SK-N-SH (cell line): Measurements from ENCODE around the gene MAMLD1. TPM values are rescaled to one million over a fixed set of nuclear protein-coding genes. Genes with fewer than 3 reads are reported as not detected.

ENCODE experiments used
- CTCF ChIA-PET: fragments of 300-600, 350-600 bp; formaldehyde crosslinking; extraction: SDS; loops from one replicate; lab custom pipeline; 2021; lab: Yijun Ruan, JAX
- POLR2A ChIA-PET: fragments of 350-600 bp; sonication (Branson Sonifier 250); formaldehyde crosslinking; extraction: SDS; loops from one replicate; lab custom pipeline; 2020; ENCODE audit warnings: antibody characterized with exemption, inconsistent platforms; lab: Yijun Ruan, JAX
- DNase-seq: peaks from one replicate; pipeline ENCODE4 v3.0.0; 2012
- H2AFZ ChIP-seq: fragments of 200-600 bp; sonication (generic); 2 replicates; pipeline ENCODE4 v1.8.1; 2016; ENCODE audit warnings: antibody characterized with exemption, mild to moderate bottlenecking, low read depth
- H3F3A ChIP-seq: fragments of 200-600 bp; sonication (generic); replicated peaks from 2 replicates; pipeline ENCODE3; 2016; ENCODE audit warnings: antibody characterized with exemption, mild to moderate bottlenecking; ENCODE audit not compliant: insufficient read depth
- H3K27ac ChIP-seq, 2 experiments: fragments of 200-500 bp in 1 of 2; fragments of 200-600 bp in 1 of 2; sonication (Bioruptor generic) in 1 of 2; sonication (generic), shearing (Covaris generic) in 1 of 2; 2 replicates each; pipeline versions ENCODE4 v1.5.1 to v1.6.1; 2014 to 2016; ENCODE audit warnings: low read depth in 2 of 2, inconsistent platforms in 1 of 2, low read length in 1 of 2, mild to moderate bottlenecking in 1 of 2, mixed read lengths in 1 of 2
- H3K27me3 ChIP-seq: fragments of 200-600 bp; sonication (generic), shearing (Covaris generic); 2 replicates; pipeline ENCODE4 v1.6.1; 2016; ENCODE audit warnings: mixed run types; ENCODE audit not compliant: insufficient read depth
- H3K36me3 ChIP-seq, 2 experiments: fragments of 200-500 bp in 1 of 2; fragments of 200-600 bp in 1 of 2; sonication (Bioruptor generic) in 1 of 2; sonication (generic) in 1 of 2; replicated peaks in 1 of 2; 2 replicates each; pipeline versions ENCODE3 to v1.5.1; 2014 to 2016; ENCODE audit warnings: low read length in 1 of 2, mild to moderate bottlenecking in 1 of 2; ENCODE audit not compliant: insufficient read depth in 2 of 2, control insufficient read depth in 1 of 2
- H3K4me1 ChIP-seq, 2 experiments: fragments of 200-500 bp in 1 of 2; fragments of 200-600 bp in 1 of 2; sonication (Bioruptor generic) in 1 of 2; sonication (generic), shearing (Covaris generic) in 1 of 2; 2 replicates each; pipeline versions ENCODE4 v1.5.1 to v1.6.1; 2014 to 2016; ENCODE audit warnings: low read depth in 1 of 2, low read length in 1 of 2, mixed run types in 1 of 2; ENCODE audit not compliant: insufficient read depth in 2 of 2, control insufficient read depth in 1 of 2
- H3K4me2 ChIP-seq: fragments of 200-600 bp; sonication (generic), shearing (Covaris generic); 2 replicates; pipeline ENCODE4 v1.6.1; 2017; ENCODE audit warnings: mixed run types
- H3K4me3 ChIP-seq, 2 experiments: fragments of 200-500 bp in 1 of 2; fragments of 200-600 bp in 1 of 2; sonication (Bioruptor generic) in 1 of 2; sonication (generic), shearing (Covaris generic) in 1 of 2; 2 replicates each; pipeline versions ENCODE4 v1.5.1 to v1.8.1; 2014 to 2016; ENCODE audit warnings: low read depth in 2 of 2, inconsistent platforms in 1 of 2, low read length in 1 of 2, mild to moderate bottlenecking in 1 of 2, mixed read lengths in 1 of 2, moderate library complexity in 1 of 2
- H3K79me2 ChIP-seq: fragments of 200-600 bp; sonication (generic); 2 replicates; pipeline ENCODE4 v1.8.1; 2017; ENCODE audit warnings: mild to moderate bottlenecking; ENCODE audit not compliant: insufficient read depth
- H3K9ac ChIP-seq: fragments of 200-600 bp; sonication (generic); 2 replicates; pipeline ENCODE4 v1.6.1; 2017; ENCODE audit warnings: mixed run types
- H3K9me2 ChIP-seq: fragments of 200-600 bp; sonication (generic); 2 replicates; pipeline ENCODE4 v1.6.1; 2017; ENCODE audit warnings: mixed run types
- H3K9me3 ChIP-seq: fragments of 200-600 bp; sonication (generic); 2 replicates; pipeline ENCODE4 v1.6.1; 2017; ENCODE audit warnings: mixed run types, mild to moderate bottlenecking, moderate library complexity
- H4K20me1 ChIP-seq: fragments of 200-600 bp; sonication (generic); 2 replicates; pipeline ENCODE4 v1.6.1; 2017; ENCODE audit warnings: mild to moderate bottlenecking, mixed run types; ENCODE audit not compliant: insufficient read depth
- EZH2phosphoT487 ChIP-seq: fragments of 200-600 bp; sonication (generic); IDR thresholded peaks from 2 replicates; pipeline ENCODE4 v1.6.1; 2017; ENCODE audit warnings: low read depth, mixed run types, mild to moderate bottlenecking, antibody characterized with exemption, moderate library complexity, borderline replicate concordance
- GATA2 ChIP-seq: sonication (generic); formaldehyde crosslinking; IDR thresholded peaks from 2 replicates; pipeline ENCODE4 v1.5.0; 2020; ENCODE audit warnings: mild to moderate bottlenecking, missing genetic modification reagents
- NRF1 ChIP-seq: IDR thresholded peaks from 2 replicates; pipeline ENCODE4 v1.6.1; 2012; ENCODE audit warnings: low read depth, mild to moderate bottlenecking, low read length
- RFX5 ChIP-seq: IDR thresholded peaks from 2 replicates; pipeline ENCODE4 v1.6.1; 2012; ENCODE audit warnings: mild to moderate bottlenecking, improper control_type of control experiment, low read length
- SIN3A ChIP-seq: IDR thresholded peaks from 2 replicates; pipeline ENCODE4 v1.6.1; 2012; ENCODE audit warnings: low read depth, mild to moderate bottlenecking, low read length, moderate library complexity, borderline replicate concordance
- TAF1 ChIP-seq: IDR thresholded peaks from 2 replicates; pipeline ENCODE4 v1.6.1; 2012; ENCODE audit warnings: low read depth, mild to moderate bottlenecking, low read length, moderate library complexity, borderline replicate concordance
- WGBS: methylation state at CpG from one replicate; pipeline ENCODE4 v1.1.6; 2017; ENCODE audit warnings: low lambda C conversion rate; 5-methylcytosine and 5-hydroxymethylcytosine counted together
- polyA plus RNA-seq, 3 experiments: library from polyadenylated mRNA; depleted of rRNA; stranded (reverse); fragments of >200 nt; gene quantifications; 2 replicates each; pipeline ENCODE4 v1.2.3, GENCODE V29; 2012
- TF ChIP-seq, protein P1 (sequence below): IDR thresholded peaks from 2 replicates; pipeline ENCODE4 v1.6.1; 2012; ENCODE audit warnings: mild to moderate bottlenecking, low read depth, low read length, moderate library complexity

MAMLD1 gene
- polyA plus RNA-seq, 1 of the 3 experiments (the other 2 are of a cell fraction) = 4.4 TPM

GRCh38 chrX:150352581-150352980, 10.5 kb upstream of the MAMLD1 start:
- 46% methylated on average over 4 of the region's 4 CpGs for WGBS
- H3K9me3 ChIP-seq = no peaks in the 10 kb centered on the region
- no peaks in the 10 kb centered on the region for H4K20me1 ChIP-seq
- H3K9ac ChIP-seq = no peak overlapping the region
- no peaks in the 10 kb centered on the region for H3K27me3 ChIP-seq
- no peak overlapping the region for H3K27ac ChIP-seq
- no peaks in the 10 kb centered on the region for H3K36me3 ChIP-seq
- no peaks in the 10 kb centered on the region for H3F3A ChIP-seq
- ChIA-PET POLR2A (no interaction called here), CTCF (no interaction called here)
- H3K4me3 ChIP-seq = no peak overlapping the region
- H2AFZ ChIP-seq = no peak overlapping the region
- no peaks in the 10 kb centered on the region for H3K79me2 ChIP-seq
- H3K9me2 ChIP-seq = no peaks in the 10 kb centered on the region
- no peak for DNase-seq
- no peaks in the 10 kb centered on the region for H3K4me1 ChIP-seq
- H3K4me2 ChIP-seq = no peak overlapping the region
- TF ChIP-seq EZH2phosphoT487 = no peak
- TF ChIP-seq, all 33 proteins: peak for 0

GRCh38 chrX:150355913-150356312, 7.2 kb upstream of the MAMLD1 start:
- no peaks in the 10 kb centered on the region for H3K79me2 ChIP-seq
- H2AFZ ChIP-seq = no peak overlapping the region
- H3K9ac ChIP-seq = no peak overlapping the region
- ChIA-PET CTCF (interaction anchor here (0.9 kb wide), 1 partner anchor 10 kb away, joined by 3 read pairs; no protein-coding TSS in a partner anchor), POLR2A (no interaction called here)
- H3F3A ChIP-seq = no peaks in the 10 kb centered on the region
- no peaks in the 10 kb centered on the region for H3K36me3 ChIP-seq
- H3K27me3 ChIP-seq = no peaks in the 10 kb centered on the region
- H3K9me2 ChIP-seq = no peaks in the 10 kb centered on the region
- no peak for DNase-seq
- TF ChIP-seq GATA2 (CRISPR knock-in tag) = no peak
- TF ChIP-seq RFX5 = no peak
- TF ChIP-seq SIN3A = no peak
- H3K4me2 ChIP-seq = no peak overlapping the region
- H4K20me1 ChIP-seq = no peaks in the 10 kb centered on the region
- no peaks in the 10 kb centered on the region for H3K4me1 ChIP-seq
- H3K27ac ChIP-seq = no peak overlapping the region
- H3K4me3 ChIP-seq = no peak overlapping the region
- WGBS = 45% methylated on average over 3 of the region's 3 CpGs
- no peaks in the 10 kb centered on the region for H3K9me3 ChIP-seq

DNA sequence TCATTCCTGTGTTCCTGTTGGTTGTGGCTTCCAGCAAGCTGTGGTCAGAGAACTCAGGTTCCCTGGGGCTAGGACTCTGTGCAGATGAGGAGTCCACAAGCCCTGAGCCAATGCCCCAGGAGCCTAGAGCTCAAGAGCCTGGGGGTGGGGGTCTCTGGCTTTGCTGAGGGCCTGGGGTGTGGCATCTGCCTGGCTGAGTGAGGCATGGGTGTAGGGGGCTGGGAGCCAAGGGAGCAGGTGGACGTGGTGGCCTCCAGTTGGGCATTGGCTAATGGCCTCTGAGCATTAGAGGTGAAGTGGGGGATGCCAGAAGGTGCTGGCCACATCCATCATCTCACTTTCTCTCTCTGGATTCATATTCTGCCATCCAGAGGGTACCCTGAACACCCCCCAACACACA, 5.3 kb upstream of the MAMLD1 start:
- DNase-seq = no peak
- POLR2A ChIA-PET = no interaction called here

More for the DNA sequence above, 5.3 kb upstream of the MAMLD1 start:
- no peak overlapping the region for H2AFZ ChIP-seq
- no peaks in the 10 kb centered on the region for H3K9me3 ChIP-seq
- TF ChIP-seq, protein P1, sequence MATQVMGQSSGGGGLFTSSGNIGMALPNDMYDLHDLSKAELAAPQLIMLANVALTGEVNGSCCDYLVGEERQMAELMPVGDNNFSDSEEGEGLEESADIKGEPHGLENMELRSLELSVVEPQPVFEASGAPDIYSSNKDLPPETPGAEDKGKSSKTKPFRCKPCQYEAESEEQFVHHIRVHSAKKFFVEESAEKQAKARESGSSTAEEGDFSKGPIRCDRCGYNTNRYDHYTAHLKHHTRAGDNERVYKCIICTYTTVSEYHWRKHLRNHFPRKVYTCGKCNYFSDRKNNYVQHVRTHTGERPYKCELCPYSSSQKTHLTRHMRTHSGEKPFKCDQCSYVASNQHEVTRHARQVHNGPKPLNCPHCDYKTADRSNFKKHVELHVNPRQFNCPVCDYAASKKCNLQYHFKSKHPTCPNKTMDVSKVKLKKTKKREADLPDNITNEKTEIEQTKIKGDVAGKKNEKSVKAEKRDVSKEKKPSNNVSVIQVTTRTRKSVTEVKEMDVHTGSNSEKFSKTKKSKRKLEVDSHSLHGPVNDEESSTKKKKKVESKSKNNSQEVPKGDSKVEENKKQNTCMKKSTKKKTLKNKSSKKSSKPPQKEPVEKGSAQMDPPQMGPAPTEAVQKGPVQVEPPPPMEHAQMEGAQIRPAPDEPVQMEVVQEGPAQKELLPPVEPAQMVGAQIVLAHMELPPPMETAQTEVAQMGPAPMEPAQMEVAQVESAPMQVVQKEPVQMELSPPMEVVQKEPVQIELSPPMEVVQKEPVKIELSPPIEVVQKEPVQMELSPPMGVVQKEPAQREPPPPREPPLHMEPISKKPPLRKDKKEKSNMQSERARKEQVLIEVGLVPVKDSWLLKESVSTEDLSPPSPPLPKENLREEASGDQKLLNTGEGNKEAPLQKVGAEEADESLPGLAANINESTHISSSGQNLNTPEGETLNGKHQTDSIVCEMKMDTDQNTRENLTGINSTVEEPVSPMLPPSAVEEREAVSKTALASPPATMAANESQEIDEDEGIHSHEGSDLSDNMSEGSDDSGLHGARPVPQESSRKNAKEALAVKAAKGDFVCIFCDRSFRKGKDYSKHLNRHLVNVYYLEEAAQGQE = no peak
- no peak for TF ChIP-seq GATA2 (CRISPR knock-in tag)
- TF ChIP-seq NRF1 = no peak
- no peak for TF ChIP-seq TAF1
- no peak overlapping the region for H3K4me2 ChIP-seq
- no peak overlapping the region for H3K9ac ChIP-seq
- 17% methylated on average over 1 of the region's 1 CpG for WGBS
- peaks cover 0 to 13% of the 10 kb centered on the region in 2 experiments; a peak in 1 of 4 replicates for H3K4me1 ChIP-seq
- H3K27me3 ChIP-seq = no peaks in the 10 kb centered on the region; the same call in 1 of the 2 replicates
- no peaks in the 10 kb centered on the region for H3F3A ChIP-seq
- H3K9me2 ChIP-seq = no peaks in the 10 kb centered on the region
- CTCF ChIA-PET = no interaction called here
- H3K4me3 ChIP-seq = no peak overlapping the region
- no peaks in the 10 kb centered on the region; the same call in 1 of the 2 replicates for H3K79me2 ChIP-seq
- H3K27ac ChIP-seq = no peak overlapping the region
- no peaks in the 10 kb centered on the region for H4K20me1 ChIP-seq
- H3K36me3 ChIP-seq = no peaks in the 10 kb centered on the region
